ENCODE measurements around the gene FHIP1B.
"Not testable (repeated sequence)": the region's sequence is repeated elsewhere in the genome, so short reads cannot be mapped to it uniquely, and the experiment has no call there.

The FHIP1B gene

DNA sequence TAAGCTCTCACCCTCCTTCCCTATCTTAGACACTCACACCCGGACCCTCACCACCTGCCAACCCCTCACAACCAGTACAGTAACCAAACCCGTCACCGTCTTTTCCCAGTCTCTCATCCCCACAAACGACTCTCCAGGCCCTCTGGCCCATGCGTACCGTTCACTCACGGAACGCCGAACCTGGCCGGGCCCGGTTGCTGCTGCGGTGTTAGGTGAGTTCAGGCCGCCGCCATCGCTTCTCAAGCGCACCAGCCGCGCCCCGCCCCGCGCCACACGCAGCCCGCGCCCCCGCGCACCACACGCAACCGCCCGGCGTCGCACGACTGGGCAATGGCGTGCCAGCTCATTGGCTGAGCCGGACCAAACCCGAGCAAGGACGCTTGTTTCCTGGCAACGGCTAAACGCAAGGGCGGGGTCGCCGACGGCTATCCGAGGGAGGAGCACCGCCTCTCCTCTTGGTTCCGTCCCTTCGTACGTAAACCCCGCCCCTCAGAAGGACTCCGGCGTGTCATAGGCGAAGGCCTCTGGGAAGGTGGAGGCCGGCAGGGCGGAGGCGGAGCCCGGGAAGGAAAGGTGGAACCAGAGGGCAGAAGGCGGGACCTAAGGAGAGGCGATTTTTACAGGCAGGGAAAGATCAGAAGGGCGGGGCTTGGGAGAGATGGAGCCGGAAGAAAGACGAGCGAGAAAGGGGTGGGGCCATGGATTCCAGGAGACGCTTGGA lies at the start of gene FHIP1B:
FHIP1B (minus strand) TSS at position 250 of the 721 bp plus-strand sequence. CDS start 10,120 bp downstream, outside the sequence.
- H3K36me3 ChIP-seq = no peaks in the 10 kb centered on the region; the same call in 1 of the 2 replicates
- DNase-seq = peak; percentile 100
- H3K27me3 ChIP-seq (ENCODE audit: insufficient read depth, low read depth, severe bottlenecking) = peaks cover 3% of the 10 kb centered on the region
- H3K9me3 ChIP-seq (ENCODE audit: severe bottlenecking) = no peaks in the 10 kb centered on the region
- peak within 1 kb of the TSS; percentile 45 for H3K27ac ChIP-seq
- TF ChIP-seq, protein P1, sequence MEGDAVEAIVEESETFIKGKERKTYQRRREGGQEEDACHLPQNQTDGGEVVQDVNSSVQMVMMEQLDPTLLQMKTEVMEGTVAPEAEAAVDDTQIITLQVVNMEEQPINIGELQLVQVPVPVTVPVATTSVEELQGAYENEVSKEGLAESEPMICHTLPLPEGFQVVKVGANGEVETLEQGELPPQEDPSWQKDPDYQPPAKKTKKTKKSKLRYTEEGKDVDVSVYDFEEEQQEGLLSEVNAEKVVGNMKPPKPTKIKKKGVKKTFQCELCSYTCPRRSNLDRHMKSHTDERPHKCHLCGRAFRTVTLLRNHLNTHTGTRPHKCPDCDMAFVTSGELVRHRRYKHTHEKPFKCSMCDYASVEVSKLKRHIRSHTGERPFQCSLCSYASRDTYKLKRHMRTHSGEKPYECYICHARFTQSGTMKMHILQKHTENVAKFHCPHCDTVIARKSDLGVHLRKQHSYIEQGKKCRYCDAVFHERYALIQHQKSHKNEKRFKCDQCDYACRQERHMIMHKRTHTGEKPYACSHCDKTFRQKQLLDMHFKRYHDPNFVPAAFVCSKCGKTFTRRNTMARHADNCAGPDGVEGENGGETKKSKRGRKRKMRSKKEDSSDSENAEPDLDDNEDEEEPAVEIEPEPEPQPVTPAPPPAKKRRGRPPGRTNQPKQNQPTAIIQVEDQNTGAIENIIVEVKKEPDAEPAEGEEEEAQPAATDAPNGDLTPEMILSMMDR (IDR thresholded peaks at IDR 0.05; ENCODE audit: low read depth, low read length) = no peak
- H3K4me3 ChIP-seq (ENCODE audit: low read depth, low read length) = peak within 1 kb of the TSS; percentile 91

DNA sequence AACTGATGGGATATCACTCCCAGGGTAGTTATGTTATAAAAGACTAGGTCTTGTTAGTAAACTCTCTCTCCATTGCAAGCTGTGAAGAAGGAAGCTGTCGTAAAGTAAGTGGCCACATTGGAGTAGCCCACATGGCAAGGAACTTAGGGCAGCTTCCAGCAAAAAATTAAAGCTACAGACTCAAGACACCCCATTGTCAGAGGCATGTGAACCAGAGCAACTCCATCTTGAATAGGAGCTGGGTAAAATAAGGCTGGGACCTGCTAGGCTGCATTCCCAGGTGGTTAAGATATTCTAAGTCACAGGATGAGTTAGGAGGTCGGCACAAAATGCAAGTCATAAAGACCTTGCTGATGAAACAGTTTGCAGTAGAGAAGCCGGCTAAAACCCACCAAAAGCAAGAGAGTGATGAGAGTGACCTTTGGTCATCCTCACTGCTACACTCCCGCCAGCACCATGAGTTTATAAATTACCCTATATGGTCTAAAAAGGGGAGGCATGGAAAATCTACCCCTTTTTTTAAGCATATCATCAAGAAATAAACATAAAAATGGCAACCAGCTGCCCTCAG lies 49.1 kb upstream of the FHIP1B start:
- TF ChIP-seq, protein P1 (IDR thresholded peaks at IDR 0.05; ENCODE audit: low read depth, low read length) = no peak
- Histone ChIP-seq H3K27ac (no peak overlapping the region), H3K9me3 (ENCODE audit: severe bottlenecking) (no peaks in the 10 kb centered on the region), H3K27me3 (ENCODE audit: insufficient read depth, low read depth, severe bottlenecking) (no peaks in the 10 kb centered on the region), H3K36me3 (no peaks in the 10 kb centered on the region), H3K4me3 (ENCODE audit: low read depth, low read length) (no peak overlapping the region)
- DNase-seq = no peak

DNA sequence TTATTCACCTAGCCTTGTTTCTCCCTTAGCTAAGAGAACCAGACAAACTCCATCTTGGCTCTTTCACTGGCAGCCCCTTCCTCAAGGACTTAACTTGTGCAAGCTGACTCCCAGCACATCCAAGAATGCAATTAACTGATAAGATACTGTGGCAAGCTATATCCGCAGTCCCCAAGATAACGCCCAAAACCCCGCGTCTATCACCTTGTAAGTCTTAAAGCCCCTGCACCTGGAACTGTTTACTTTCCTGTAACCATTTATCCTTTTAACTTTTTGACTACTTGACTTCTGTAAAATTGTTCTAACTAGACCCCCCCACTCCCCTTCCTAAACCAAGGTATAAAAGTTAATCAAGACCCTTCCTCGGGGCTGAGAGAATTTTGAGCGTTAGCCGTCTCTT lies 46.4 kb upstream of the FHIP1B start:
- H3K27me3 ChIP-seq (ENCODE audit: insufficient read depth, low read depth, severe bottlenecking); DNase-seq; H3K27ac ChIP-seq; H3K9me3 ChIP-seq (ENCODE audit: severe bottlenecking); H3K36me3 ChIP-seq; H3K4me3 ChIP-seq (ENCODE audit: low read depth, low read length): not testable (repeated sequence)

DNA sequence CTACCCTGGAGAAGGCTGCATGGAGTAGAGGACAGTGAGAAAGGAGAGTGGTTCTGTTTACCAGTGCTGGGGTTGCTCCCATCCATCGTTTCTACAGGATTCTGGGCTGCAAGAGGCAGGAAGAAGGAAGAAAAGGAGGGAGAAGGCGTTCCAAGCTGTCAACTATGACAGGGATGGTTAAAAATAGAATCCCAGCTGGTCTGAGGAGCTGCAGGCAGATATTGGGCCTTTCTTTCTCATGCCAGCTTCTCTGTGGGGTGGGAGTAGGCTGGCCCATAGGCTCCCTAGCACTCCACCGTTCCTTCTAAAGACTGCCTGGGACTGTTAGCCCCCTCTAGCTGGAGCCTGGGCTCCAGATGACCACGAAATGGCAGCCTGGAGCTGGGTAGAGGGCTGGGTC lies 38.8 kb upstream of the FHIP1B start:
- Histone ChIP-seq H3K4me3 (ENCODE audit: low read depth, low read length) (no peak overlapping the region), H3K27ac (no peak overlapping the region), H3K27me3 (ENCODE audit: insufficient read depth, low read depth, severe bottlenecking) (no peaks in the 10 kb centered on the region), H3K9me3 (ENCODE audit: severe bottlenecking) (no peaks in the 10 kb centered on the region), H3K36me3 (no peaks in the 10 kb centered on the region)
- TF ChIP-seq, protein P1 (IDR thresholded peaks at IDR 0.05; ENCODE audit: low read depth, low read length) = no peak
- no peak for DNase-seq

DNA sequence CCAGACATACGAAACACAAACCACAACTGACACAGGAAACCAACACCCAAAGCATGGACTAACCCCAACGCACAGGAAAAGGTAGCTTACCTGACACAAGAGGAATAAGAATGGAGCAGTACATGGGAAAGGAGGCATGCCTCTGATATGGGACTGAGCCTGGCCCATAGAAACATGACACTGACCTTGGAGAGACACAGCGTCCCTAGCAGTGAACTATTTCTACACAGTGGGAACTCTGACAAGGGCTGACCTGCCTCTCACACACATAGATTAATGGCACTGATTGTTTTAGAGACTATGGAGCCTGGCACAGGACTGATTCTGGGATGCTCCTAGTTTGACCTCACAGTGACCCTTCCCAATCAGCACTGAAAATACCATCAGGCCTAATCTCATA lies 37.2 kb upstream of the FHIP1B start:
- TF ChIP-seq, protein P1 (IDR thresholded peaks at IDR 0.05; ENCODE audit: low read depth, low read length) = no peak
- Histone ChIP-seq H3K9me3 (ENCODE audit: severe bottlenecking) (no peaks in the 10 kb centered on the region), H3K4me3 (ENCODE audit: low read depth, low read length) (no peak overlapping the region), H3K27me3 (ENCODE audit: insufficient read depth, low read depth, severe bottlenecking) (no peaks in the 10 kb centered on the region), H3K36me3 (no peaks in the 10 kb centered on the region), H3K27ac (no peak overlapping the region)
- no peak for DNase-seq

DNA sequence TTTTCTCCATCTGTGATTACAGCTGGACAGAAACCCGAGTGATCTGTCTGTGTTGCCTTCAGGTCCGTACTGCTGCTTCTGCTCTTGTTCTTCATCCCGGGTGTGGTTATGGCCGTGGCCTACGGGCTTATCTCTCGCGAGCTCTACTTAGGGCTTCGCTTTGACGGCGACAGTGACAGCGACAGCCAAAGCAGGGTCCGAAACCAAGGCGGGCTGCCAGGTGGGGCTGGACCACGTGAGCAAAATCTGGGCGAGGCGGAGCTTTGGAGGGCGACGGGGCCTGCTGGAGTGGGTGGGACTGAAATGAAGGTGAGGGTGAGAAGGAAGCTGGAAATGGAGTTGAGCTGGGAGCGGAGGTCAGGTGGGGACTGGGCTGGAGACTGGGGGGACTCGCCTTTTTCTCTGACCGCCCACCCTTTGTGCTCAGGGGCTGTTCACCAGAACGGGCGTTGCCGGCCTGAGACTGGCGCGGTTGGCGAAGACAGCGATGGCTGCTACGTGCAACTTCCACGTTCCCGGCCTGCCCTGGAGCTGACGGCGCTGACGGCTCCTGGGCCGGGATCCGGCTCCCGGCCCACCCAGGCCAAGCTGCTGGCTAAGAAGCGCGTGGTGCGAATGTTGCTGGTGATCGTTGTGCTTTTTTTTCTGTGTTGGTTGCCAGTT lies 36.3 kb upstream of the FHIP1B start:
- H3K9me3 ChIP-seq (ENCODE audit: severe bottlenecking) = no peaks in the 10 kb centered on the region
- DNase-seq = no peak
- H3K27me3 ChIP-seq (ENCODE audit: insufficient read depth, low read depth, severe bottlenecking) = no peaks in the 10 kb centered on the region
- no peaks in the 10 kb centered on the region for H3K36me3 ChIP-seq
- H3K4me3 ChIP-seq (ENCODE audit: low read depth, low read length) = no peak overlapping the region
- TF ChIP-seq, protein P1 (IDR thresholded peaks at IDR 0.05; ENCODE audit: low read depth, low read length) = no peak
- no peak overlapping the region for H3K27ac ChIP-seq

Measured in WERI-Rb-1 (cell line).